OCI-LY7 (cell line): Measurements from ENCODE around the gene TSNAXIP1. TPM values are rescaled to one million over a fixed set of nuclear protein-coding genes. Genes with fewer than 3 reads are reported as not detected.
A peak's percentile ranks its signal among the peaks of the same experiment; 100 is the strongest.

Experiments used
- BruUV-seq: library from RNA; stranded (reverse); fragments of 400-500 nt; replicated peaks from 2 replicates; lab custom pipeline; 2021; lab: Mats Ljungman, UMichigan
- CTCF ChIA-PET: fragments of 300-600 bp; sonication (Branson Sonifier 250); formaldehyde crosslinking; loops from one replicate; lab custom pipeline; 2022; ENCODE audit warnings: antibody characterized with exemption; ENCODE audit not compliant: unreplicated experiment; lab: Charles Lee
- POLR2A ChIA-PET: fragments of 300-600 bp; sonication (Branson Sonifier 250); formaldehyde crosslinking; loops from one replicate; lab custom pipeline; 2022; ENCODE audit warnings: antibody characterized with exemption; lab: Charles Lee
- DNase-seq: peaks from one replicate; pipeline ENCODE4 v3.0.0-alpha.2; 2015; ENCODE audit warnings: low spot score
- H2AFZ ChIP-seq: fragments of 200-600 bp; sonication (generic), shearing (Covaris generic); 2 replicates; pipeline ENCODE4 v1.6.1; 2014; ENCODE audit warnings: mild to moderate bottlenecking, antibody characterized with exemption, low read length, moderate library complexity
- H3K27ac ChIP-seq: fragments of 200-600 bp; sonication (generic); 2 replicates; pipeline ENCODE4 v1.5.1; 2014; ENCODE audit warnings: mixed run types, low read depth, mild to moderate bottlenecking, moderate library complexity, low read length, inconsistent platforms; ENCODE audit not compliant: poor library complexity, severe bottlenecking
- H3K36me3 ChIP-seq: fragments of 200-600 bp; sonication (generic); 2 replicates; pipeline ENCODE4 v1.6.1; 2014; ENCODE audit warnings: mild to moderate bottlenecking, antibody characterized with exemption, low read length, moderate library complexity, mixed read lengths; ENCODE audit not compliant: insufficient read depth
- H3K4me1 ChIP-seq: fragments of 200-600 bp; sonication (generic); 2 replicates; pipeline ENCODE4 v1.5.1; 2014; ENCODE audit warnings: mild to moderate bottlenecking, low read length; ENCODE audit not compliant: insufficient read depth, poor library complexity, severe bottlenecking
- H3K4me2 ChIP-seq: fragments of 200-600 bp; sonication (generic); 2 replicates; pipeline ENCODE4 v1.6.1; 2014; ENCODE audit warnings: mild to moderate bottlenecking, low read length
- H3K4me3 ChIP-seq: fragments of 200-600 bp; sonication (generic); 2 replicates; pipeline ENCODE4 v1.5.1; 2014; ENCODE audit warnings: mild to moderate bottlenecking, low read depth, low read length; ENCODE audit not compliant: poor library complexity, severe bottlenecking
- H3K79me2 ChIP-seq: fragments of 200-600 bp; sonication (generic); 2 replicates; pipeline ENCODE4 v1.6.1; 2016; ENCODE audit warnings: low read depth, mild to moderate bottlenecking, low read length, moderate library complexity, mixed read lengths; ENCODE audit not compliant: insufficient read depth
- H3K9me2 ChIP-seq: fragments of 200-600 bp; sonication (generic); 2 replicates; pipeline ENCODE4 v1.6.1; 2016; ENCODE audit warnings: mild to moderate bottlenecking, low read length, mixed read lengths; ENCODE audit not compliant: insufficient read depth
- H3K9me3 ChIP-seq: fragments of 200-600 bp; sonication (generic); 2 replicates; pipeline ENCODE4 v1.6.1; 2014; ENCODE audit warnings: mild to moderate bottlenecking, mixed run types, low read length, mixed read lengths
- H4K20me1 ChIP-seq: fragments of 200-600 bp; sonication (generic); 2 replicates; pipeline ENCODE4 v1.6.1; 2014; ENCODE audit warnings: mild to moderate bottlenecking, antibody characterized with exemption, low read length, moderate library complexity, mixed read lengths; ENCODE audit not compliant: insufficient read depth
- EZH2phosphoT487 ChIP-seq: fragments of 200-600 bp; sonication (generic); IDR thresholded peaks from 2 replicates; pipeline ENCODE4 v1.6.1; 2018; ENCODE audit warnings: low read depth, borderline replicate concordance, mild to moderate bottlenecking, mixed run types, antibody characterized with exemption, low read length, moderate library complexity, mixed read lengths
- intact Hi-C: fragments of 100-400 bp; cut with micrococcal nuclease; formaldehyde crosslinking; loops from one replicate; pipeline ENCODE4 v1.10.0; 2022; ENCODE audit not compliant: unreplicated experiment
- total RNA-seq, 2 experiments: library from RNA; depleted of rRNA in 1 of 2; stranded (reverse); fragments of >200 nt in 1 of 2; shearing (Covaris generic) in 1 of 2; gene quantifications; 2 replicates each; pipeline ENCODE4 v1.2.3, GENCODE V29; 2014 to 2022
- TF ChIP-seq, protein P1 (sequence below): fragments of 200-600 bp; sonication (generic); conservative IDR thresholded peaks from 2 replicates; pipeline ENCODE4 v1.5.1; 2014; ENCODE audit warnings: mild to moderate bottlenecking, antibody characterized with exemption, low read length, moderate library complexity, mixed read lengths

The TSNAXIP1 gene
- total RNA-seq, 2 experiments from 2014 or later = 0.76 to 0.91 TPM

GRCh38 chr16:67869653-67870052 is 63.0 kb downstream of the TSNAXIP1 start:
- CTCF ChIA-PET = interaction anchor here (0.6 kb wide), 1 partner anchor 214 kb away, joined by 3 read pairs; no protein-coding TSS in a partner anchor
- Histone ChIP-seq H4K20me1 (no peaks in the 10 kb centered on the region), H3K9me2 (no peaks in the 10 kb centered on the region), H3K4me1 (peaks cover 17% of the 10 kb centered on the region), H3K27ac (no peak overlapping the region), H3K36me3 (peaks cover 75% of the 10 kb centered on the region), H2AFZ (no peak overlapping the region), H3K4me3 (no peak overlapping the region), H3K9me3 (no peaks in the 10 kb centered on the region), H3K79me2 (peaks cover 17% of the 10 kb centered on the region), H3K4me2 (no peak overlapping the region)
- TF ChIP-seq, protein P1, sequence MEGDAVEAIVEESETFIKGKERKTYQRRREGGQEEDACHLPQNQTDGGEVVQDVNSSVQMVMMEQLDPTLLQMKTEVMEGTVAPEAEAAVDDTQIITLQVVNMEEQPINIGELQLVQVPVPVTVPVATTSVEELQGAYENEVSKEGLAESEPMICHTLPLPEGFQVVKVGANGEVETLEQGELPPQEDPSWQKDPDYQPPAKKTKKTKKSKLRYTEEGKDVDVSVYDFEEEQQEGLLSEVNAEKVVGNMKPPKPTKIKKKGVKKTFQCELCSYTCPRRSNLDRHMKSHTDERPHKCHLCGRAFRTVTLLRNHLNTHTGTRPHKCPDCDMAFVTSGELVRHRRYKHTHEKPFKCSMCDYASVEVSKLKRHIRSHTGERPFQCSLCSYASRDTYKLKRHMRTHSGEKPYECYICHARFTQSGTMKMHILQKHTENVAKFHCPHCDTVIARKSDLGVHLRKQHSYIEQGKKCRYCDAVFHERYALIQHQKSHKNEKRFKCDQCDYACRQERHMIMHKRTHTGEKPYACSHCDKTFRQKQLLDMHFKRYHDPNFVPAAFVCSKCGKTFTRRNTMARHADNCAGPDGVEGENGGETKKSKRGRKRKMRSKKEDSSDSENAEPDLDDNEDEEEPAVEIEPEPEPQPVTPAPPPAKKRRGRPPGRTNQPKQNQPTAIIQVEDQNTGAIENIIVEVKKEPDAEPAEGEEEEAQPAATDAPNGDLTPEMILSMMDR = no peak
- no peak for TF ChIP-seq EZH2phosphoT487
- POLR2A ChIA-PET = interaction anchor here (0.6 kb wide), 1 partner anchor 23 kb away, joined by 3 read pairs; no protein-coding TSS in a partner anchor
- intact Hi-C loops = no loop called here
- no peak for DNase-seq
- no TSS peak for BruUV-seq

GRCh38 chr16:67871256-67871655 is 64.6 kb downstream of the TSNAXIP1 start:
- H2AFZ ChIP-seq = no peak overlapping the region
- peaks cover 68% of the 10 kb centered on the region for H3K36me3 ChIP-seq
- TF ChIP-seq, protein P1 = no peak
- no peak for TF ChIP-seq EZH2phosphoT487
- DNase-seq = no peak
- no peak overlapping the region for H3K4me3 ChIP-seq
- no peaks in the 10 kb centered on the region for H3K9me2 ChIP-seq
- BruUV-seq = no TSS peak
- ChIA-PET CTCF (no interaction called here), POLR2A (interaction anchor here (0.7 to 1.1 kb wide), 2 partner anchors 9 to 15 kb away, joined by 3 to 5 read pairs; no protein-coding TSS in a partner anchor)
- H3K27ac ChIP-seq = no peak overlapping the region
- intact Hi-C loops = no loop called here
- no peak overlapping the region for H3K4me2 ChIP-seq
- H3K79me2 ChIP-seq = peaks cover 29% of the 10 kb centered on the region
- H3K9me3 ChIP-seq = no peaks in the 10 kb centered on the region
- H4K20me1 ChIP-seq = no peaks in the 10 kb centered on the region
- H3K4me1 ChIP-seq = peaks cover 23% of the 10 kb centered on the region

DNA sequence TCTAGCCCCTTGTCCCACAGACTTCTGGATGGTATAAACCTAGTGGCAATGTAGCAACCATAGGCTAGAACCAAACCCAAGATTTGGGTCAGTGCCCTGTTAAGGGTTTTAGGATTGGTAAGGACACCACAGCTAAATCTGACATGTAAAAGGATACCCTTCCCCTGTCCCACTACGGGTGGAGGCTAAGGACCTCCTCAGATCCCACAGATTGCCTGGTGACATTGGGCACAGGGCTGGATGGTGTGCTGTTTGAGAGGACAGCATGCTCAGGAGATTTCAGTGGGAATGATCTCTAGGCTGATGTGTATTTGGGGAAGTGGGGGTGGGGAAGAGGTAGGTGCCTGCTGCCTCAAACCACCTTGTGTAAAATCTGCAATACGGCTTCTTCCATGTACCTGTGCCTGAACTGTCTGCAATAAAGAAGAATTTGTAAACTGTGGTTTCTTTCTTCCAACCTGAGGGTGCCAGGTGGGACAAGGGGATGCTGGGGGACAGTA is 65.5 kb downstream of the TSNAXIP1 start:
- H3K36me3 ChIP-seq = peaks cover 68% of the 10 kb centered on the region
- H2AFZ ChIP-seq = peak overlapping the region; percentile 66; the same call in 1 of the 2 replicates
- no peaks in the 10 kb centered on the region for H3K9me3 ChIP-seq
- H3K9me2 ChIP-seq = no peaks in the 10 kb centered on the region
- CTCF ChIA-PET = no interaction called here
- TF ChIP-seq EZH2phosphoT487 = no peak
- TF ChIP-seq, protein P1 = no peak
- peak overlapping the region; percentile 95 for H3K4me3 ChIP-seq
- no peak for DNase-seq
- H3K27ac ChIP-seq = peak overlapping the region; percentile 48
- peaks cover 29% of the 10 kb centered on the region for H3K79me2 ChIP-seq
- no peaks in the 10 kb centered on the region for H4K20me1 ChIP-seq
- H3K4me1 ChIP-seq = peaks cover 23% of the 10 kb centered on the region
- intact Hi-C loops = loop anchor here (1.0 kb wide), 1 partner anchor 26 kb away; the partner anchor contains the start of gene NUTF2
- no TSS peak for BruUV-seq
- H3K4me2 ChIP-seq = peak overlapping the region; percentile 83
- POLR2A ChIA-PET = no interaction called here
